GM21619 (cell line): ENCODE measurements around the gene HGS.
"Not testable (repeated sequence)": the region's sequence is repeated elsewhere in the genome, so short reads cannot be mapped to it uniquely, and the experiment has no call there.

Source experiments
- ATAC-seq: cut with Tn5 transposase; IDR thresholded peaks from one replicate; pipeline ENCODE4 v1.9.1; 2021; ENCODE audit not compliant: unreplicated experiment

HGS gene

GRCh38 chr17:81655378-81656117 is 28.3 kb upstream of the HGS start:
- ATAC-seq: no peak

GRCh38 chr17:81656118-81656743 is 27.6 kb upstream of the HGS start, which contains the start of gene PDE6G:
PDE6G (minus strand) TSS chr17:81656542; CDS start chr17:81653305, 3,237 bp downstream.
- ATAC-seq: no peak

- ATAC-seq: no peak
These were observed 27.0 kb upstream of the HGS start for GRCh38 chr17:81656835-81657234.

GRCh38 chr17:81659038-81659437 is 24.8 kb upstream of the HGS start:
- ATAC-seq: no peak

GRCh38 chr17:81660441-81660840 is 23.4 kb upstream of the HGS start:
- no peak for ATAC-seq

- ATAC-seq: no peak
These were observed 21.8 kb upstream of the HGS start for GRCh38 chr17:81662002-81662401.

- no peak for ATAC-seq
These were observed 19.8 kb upstream of the HGS start for GRCh38 chr17:81664051-81664470.

- peak; percentile 18 for ATAC-seq
These were observed 18.4 kb upstream of the HGS start for GRCh38 chr17:81665205-81666091.

- ATAC-seq: no peak
These were observed 17.8 kb upstream of the HGS start for GRCh38 chr17:81666092-81666341.

GRCh38 chr17:81666342-81667191 is 17.2 kb upstream of the HGS start, which contains the start of the genes CCDC137 and OXLD1:
CCDC137 (plus strand) TSS chr17:81666737; CDS start chr17:81666767, 30 bp downstream.
OXLD1 (minus strand) TSS chr17:81666605; CDS start chr17:81666577, 28 bp downstream.
- ATAC-seq: peak; percentile 89

GRCh38 chr17:81667754-81668153 is 16.1 kb upstream of the HGS start:
- no peak for ATAC-seq

- ATAC-seq: no peak
These were observed 11.3 kb upstream of the HGS start for GRCh38 chr17:81672504-81672903.

GRCh38 chr17:81672954-81673353 is 10.9 kb upstream of the HGS start:
- ATAC-seq: no peak

GRCh38 chr17:81673561-81674258 is 10.1 kb upstream of the HGS start:
- ATAC-seq: no peak

GRCh38 chr17:81675515-81676221 is 8.1 kb upstream of the HGS start:
- ATAC-seq: not testable (repeated sequence)

GRCh38 chr17:81676906-81677305 is 6.9 kb upstream of the HGS start:
- no peak for ATAC-seq

GRCh38 chr17:81680150-81680549 is 3.7 kb upstream of the HGS start:
- ATAC-seq: no peak

- ATAC-seq: no peak
These were observed 2.1 kb upstream of the HGS start for GRCh38 chr17:81681672-81682071.

GRCh38 chr17:81682565-81683207 is 1.1 kb upstream of the HGS start:
- ATAC-seq: peak; percentile 3
